ENCODE data around the gene H2BK1.

The H2BK1 gene

GRCh38 chr7:151240536-151240935 is 30.2 kb upstream of the H2BK1 start:
- no peak overlapping the region for H3K27ac ChIP-seq (ENCODE audit: low read depth, low read length)
- H3K4me1 ChIP-seq (ENCODE audit: control insufficient read depth in 5 of 5, insufficient read depth in 5 of 5, low read length in 5 of 5): peaks cover 0 to 25% (median 13%) of the 10 kb centered on the region in 5 donors
- H3K9me3 ChIP-seq (ENCODE audit: control insufficient read depth in 5 of 5, low read length in 5 of 5): no peaks in the 10 kb centered on the region
- no peak overlapping the region for H3K4me3 ChIP-seq (ENCODE audit: low read depth in 1 of 5, low read length in 5 of 5)
- H3K9ac ChIP-seq (ENCODE audit: low read length in 5 of 5): no peak overlapping the region
- H3K27me3 ChIP-seq (ENCODE audit: control insufficient read depth in 5 of 5, insufficient read depth in 4 of 5, low read length in 5 of 5): peaks cover 0 to 11% (median 6%) of the 10 kb centered on the region in 5 donors
- peaks cover 4 to 53% (median 49%) of the 10 kb centered on the region in 5 donors for H3K36me3 ChIP-seq (ENCODE audit: control insufficient read depth in 5 of 5, insufficient read depth in 5 of 5, low read length in 5 of 5)

GRCh38 chr7:151239837-151240459 is 29.7 kb upstream of the H2BK1 start:
- Histone ChIP-seq H3K4me1 (ENCODE audit: control insufficient read depth in 5 of 5, insufficient read depth in 5 of 5, low read length in 5 of 5) (peaks cover 0 to 19% (median 9%) of the 10 kb centered on the region in 5 donors), H3K27ac (ENCODE audit: low read depth, low read length) (no peak overlapping the region), H3K9me3 (ENCODE audit: control insufficient read depth in 5 of 5, low read length in 5 of 5) (no peaks in the 10 kb centered on the region), H3K4me3 (ENCODE audit: low read depth in 1 of 5, low read length in 5 of 5) (no peak overlapping the region), H3K9ac (ENCODE audit: low read length in 5 of 5) (no peak overlapping the region), H3K27me3 (ENCODE audit: control insufficient read depth in 5 of 5, insufficient read depth in 4 of 5, low read length in 5 of 5) (peaks cover 0 to 11% (median 3%) of the 10 kb centered on the region in 5 donors), H3K36me3 (ENCODE audit: control insufficient read depth in 5 of 5, insufficient read depth in 5 of 5, low read length in 5 of 5) (peaks cover 4 to 59% (median 55%) of the 10 kb centered on the region in 5 donors)

GRCh38 chr7:151238924-151239836 is 28.9 kb upstream of the H2BK1 start:
- Histone ChIP-seq H3K27me3 (ENCODE audit: control insufficient read depth in 5 of 5, insufficient read depth in 4 of 5, low read length in 5 of 5) (peaks cover 0 to 5% (median 2%) of the 10 kb centered on the region in 5 donors), H3K4me3 (ENCODE audit: low read depth in 1 of 5, low read length in 5 of 5) (no peak overlapping the region), H3K9ac (ENCODE audit: low read length in 5 of 5) (no peak overlapping the region), H3K9me3 (ENCODE audit: control insufficient read depth in 5 of 5, low read length in 5 of 5) (no peaks in the 10 kb centered on the region), H3K27ac (ENCODE audit: low read depth, low read length) (no peak overlapping the region), H3K4me1 (ENCODE audit: control insufficient read depth in 5 of 5, insufficient read depth in 5 of 5, low read length in 5 of 5) (peaks cover 0 to 12% (median 4%) of the 10 kb centered on the region in 5 donors), H3K36me3 (ENCODE audit: control insufficient read depth in 5 of 5, insufficient read depth in 5 of 5, low read length in 5 of 5) (peaks cover 4 to 61% (median 55%) of the 10 kb centered on the region in 5 donors)

- no peaks in the 10 kb centered on the region for H3K9me3 ChIP-seq (ENCODE audit: control insufficient read depth in 5 of 5, low read length in 5 of 5)
- H3K27ac ChIP-seq (ENCODE audit: low read depth, low read length): no peak overlapping the region
- H3K36me3 ChIP-seq (ENCODE audit: control insufficient read depth in 5 of 5, insufficient read depth in 5 of 5, low read length in 5 of 5): peaks cover 4 to 61% (median 55%) of the 10 kb centered on the region in 5 donors
- H3K27me3 ChIP-seq (ENCODE audit: control insufficient read depth in 5 of 5, insufficient read depth in 4 of 5, low read length in 5 of 5): no peaks in the 10 kb centered on the region
- no peak overlapping the region for H3K4me3 ChIP-seq (ENCODE audit: low read depth in 1 of 5, low read length in 5 of 5)
- H3K4me1 ChIP-seq (ENCODE audit: control insufficient read depth in 5 of 5, insufficient read depth in 5 of 5, low read length in 5 of 5): peaks cover 2 to 14% (median 11%) of the 10 kb centered on the region in 5 donors
- H3K9ac ChIP-seq (ENCODE audit: low read length in 5 of 5): no peak overlapping the region
Measured at GRCh38 chr7:151238190-151238810, 28.0 kb upstream of the H2BK1 start.

- peaks cover 5 to 18% (median 17%) of the 10 kb centered on the region in 5 donors for H3K4me1 ChIP-seq (ENCODE audit: control insufficient read depth in 5 of 5, insufficient read depth in 5 of 5, low read length in 5 of 5)
- H3K9ac ChIP-seq (ENCODE audit: low read length in 5 of 5): no peak overlapping the region
- H3K36me3 ChIP-seq (ENCODE audit: control insufficient read depth in 5 of 5, insufficient read depth in 5 of 5, low read length in 5 of 5): peaks cover 4 to 61% (median 55%) of the 10 kb centered on the region in 5 donors
- no peak overlapping the region for H3K27ac ChIP-seq (ENCODE audit: low read depth, low read length)
- H3K9me3 ChIP-seq (ENCODE audit: control insufficient read depth in 5 of 5, low read length in 5 of 5): no peaks in the 10 kb centered on the region
- no peak overlapping the region for H3K4me3 ChIP-seq (ENCODE audit: low read depth in 1 of 5, low read length in 5 of 5)
- H3K27me3 ChIP-seq (ENCODE audit: control insufficient read depth in 5 of 5, insufficient read depth in 4 of 5, low read length in 5 of 5): no peaks in the 10 kb centered on the region
Measured at GRCh38 chr7:151237244-151238189, 27.2 kb upstream of the H2BK1 start.

- no peaks in the 10 kb centered on the region for H3K9me3 ChIP-seq (ENCODE audit: control insufficient read depth in 5 of 5, low read length in 5 of 5)
- peaks cover 6 to 27% (median 24%) of the 10 kb centered on the region in 5 donors for H3K4me1 ChIP-seq (ENCODE audit: control insufficient read depth in 5 of 5, insufficient read depth in 5 of 5, low read length in 5 of 5)
- H3K4me3 ChIP-seq (ENCODE audit: low read depth in 1 of 5, low read length in 5 of 5): no peak overlapping the region
- H3K27ac ChIP-seq (ENCODE audit: low read depth, low read length): no peak overlapping the region
- peaks cover 4 to 56% (median 48%) of the 10 kb centered on the region in 5 donors for H3K36me3 ChIP-seq (ENCODE audit: control insufficient read depth in 5 of 5, insufficient read depth in 5 of 5, low read length in 5 of 5)
- H3K9ac ChIP-seq (ENCODE audit: low read length in 5 of 5): no peak overlapping the region
- no peaks in the 10 kb centered on the region for H3K27me3 ChIP-seq (ENCODE audit: control insufficient read depth in 5 of 5, insufficient read depth in 4 of 5, low read length in 5 of 5)
Measured at GRCh38 chr7:151236406-151236805, 26.1 kb upstream of the H2BK1 start.

- H3K9ac ChIP-seq (ENCODE audit: low read length in 5 of 5): peak overlapping the region in 1 of 5 donors; percentile 37
- H3K36me3 ChIP-seq (ENCODE audit: control insufficient read depth in 5 of 5, insufficient read depth in 5 of 5, low read length in 5 of 5): peaks cover 4 to 50% (median 43%) of the 10 kb centered on the region in 5 donors
- no peak overlapping the region for H3K27ac ChIP-seq (ENCODE audit: low read depth, low read length)
- H3K4me3 ChIP-seq (ENCODE audit: low read depth in 1 of 5, low read length in 5 of 5): no peak overlapping the region
- peaks cover 6 to 28% (median 24%) of the 10 kb centered on the region in 5 donors for H3K4me1 ChIP-seq (ENCODE audit: control insufficient read depth in 5 of 5, insufficient read depth in 5 of 5, low read length in 5 of 5)
- no peaks in the 10 kb centered on the region for H3K9me3 ChIP-seq (ENCODE audit: control insufficient read depth in 5 of 5, low read length in 5 of 5)
- H3K27me3 ChIP-seq (ENCODE audit: control insufficient read depth in 5 of 5, insufficient read depth in 4 of 5, low read length in 5 of 5): no peaks in the 10 kb centered on the region
Measured at GRCh38 chr7:151235091-151235787, 25.0 kb upstream of the H2BK1 start.

GRCh38 chr7:151233804-151234203 is 23.5 kb upstream of the H2BK1 start:
- Histone ChIP-seq H3K36me3 (ENCODE audit: control insufficient read depth in 5 of 5, insufficient read depth in 5 of 5, low read length in 5 of 5) (peaks cover 4 to 39% (median 34%) of the 10 kb centered on the region in 5 donors), H3K4me1 (ENCODE audit: control insufficient read depth in 5 of 5, insufficient read depth in 5 of 5, low read length in 5 of 5) (peaks cover 6 to 28% (median 24%) of the 10 kb centered on the region in 5 donors), H3K27ac (ENCODE audit: low read depth, low read length) (no peak overlapping the region), H3K9ac (ENCODE audit: low read length in 5 of 5) (peak overlapping the region in 2 of 5 donors; percentile 17 to 89), H3K27me3 (ENCODE audit: control insufficient read depth in 5 of 5, insufficient read depth in 4 of 5, low read length in 5 of 5) (no peaks in the 10 kb centered on the region), H3K4me3 (ENCODE audit: low read depth in 1 of 5, low read length in 5 of 5) (peak overlapping the region; percentile 81 to 90 (median 87)), H3K9me3 (ENCODE audit: control insufficient read depth in 5 of 5, low read length in 5 of 5) (no peaks in the 10 kb centered on the region)

Data from subcutaneous abdominal adipose tissue (tissue), 5 donors.